ENCODE results near the gene ADGRL3.

The ADGRL3 gene

GRCh38 chr4:61992351-61992750 is 792.2 kb downstream of the ADGRL3 start:
- no peak for DNase-seq (ENCODE audit: low read depth in 2 of 2)

- no peak for DNase-seq (ENCODE audit: low read depth in 2 of 2)
Measured at GRCh38 chr4:61994036-61994435, 793.9 kb downstream of the ADGRL3 start.

GRCh38 chr4:61995717-61996340 is 795.7 kb downstream of the ADGRL3 start:
- no peak for DNase-seq (ENCODE audit: low read depth in 2 of 2)

GRCh38 chr4:61996943-61997342 is 796.8 kb downstream of the ADGRL3 start:
- DNase-seq (ENCODE audit: low read depth in 2 of 2): no peak

GRCh38 chr4:61997831-61998230 is 797.7 kb downstream of the ADGRL3 start:
- no peak for DNase-seq (ENCODE audit: low read depth in 2 of 2)

- no peak for DNase-seq (ENCODE audit: low read depth in 2 of 2)
Measured at GRCh38 chr4:62003695-62004094, 803.6 kb downstream of the ADGRL3 start.

GRCh38 chr4:62004881-62005280 is 804.8 kb downstream of the ADGRL3 start:
- DNase-seq (ENCODE audit: low read depth in 2 of 2): no peak

GRCh38 chr4:62006108-62006507 is 806.0 kb downstream of the ADGRL3 start:
- DNase-seq (ENCODE audit: low read depth in 2 of 2): no peak

GRCh38 chr4:62015043-62015739 is 815.1 kb downstream of the ADGRL3 start:
- DNase-seq (ENCODE audit: low read depth in 2 of 2): no peak

GRCh38 chr4:62018537-62018936 is 818.4 kb downstream of the ADGRL3 start:
- DNase-seq (ENCODE audit: low read depth in 2 of 2): no peak

GRCh38 chr4:62023633-62024032 is 823.5 kb downstream of the ADGRL3 start:
- DNase-seq (ENCODE audit: low read depth in 2 of 2): no peak

- DNase-seq (ENCODE audit: low read depth in 2 of 2): no peak
Measured at GRCh38 chr4:62028745-62029144, 828.6 kb downstream of the ADGRL3 start.

GRCh38 chr4:62030958-62031357 is 830.8 kb downstream of the ADGRL3 start:
- DNase-seq (ENCODE audit: low read depth in 2 of 2): no peak

GRCh38 chr4:62037571-62037970 is 837.4 kb downstream of the ADGRL3 start:
- DNase-seq (ENCODE audit: low read depth in 2 of 2): no peak

GRCh38 chr4:62051332-62051731 is 851.2 kb downstream of the ADGRL3 start:
- DNase-seq (ENCODE audit: low read depth in 2 of 2): no peak

- DNase-seq (ENCODE audit: low read depth in 2 of 2): no peak
Measured at GRCh38 chr4:62053974-62054373, 853.8 kb downstream of the ADGRL3 start.

GRCh38 chr4:62057031-62057430 is 856.9 kb downstream of the ADGRL3 start:
- no peak for DNase-seq (ENCODE audit: low read depth in 2 of 2)

GRCh38 chr4:62058571-62058970 is 858.4 kb downstream of the ADGRL3 start:
- no peak for DNase-seq (ENCODE audit: low read depth in 2 of 2)

- DNase-seq (ENCODE audit: low read depth in 2 of 2): no peak
Measured at GRCh38 chr4:62070291-62070852, 870.2 kb downstream of the ADGRL3 start.

- DNase-seq (ENCODE audit: low read depth in 2 of 2): no peak
Measured at GRCh38 chr4:62075089-62075488, 875.0 kb downstream of the ADGRL3 start.

- no peak for DNase-seq (ENCODE audit: low read depth in 2 of 2)
Measured at GRCh38 chr4:62075521-62075920, 875.4 kb downstream of the ADGRL3 start.

GRCh38 chr4:62077406-62077805 is 877.3 kb downstream of the ADGRL3 start:
- DNase-seq (ENCODE audit: low read depth in 2 of 2): no peak

- no peak for DNase-seq (ENCODE audit: low read depth in 2 of 2)
Measured at GRCh38 chr4:62080431-62080830, 880.3 kb downstream of the ADGRL3 start.

Measured in stimulated activated CD4-positive, alpha-beta T cell treated with anti-CD3 and anti-CD28 coated beads, Interleukin-12 subunit alpha, Interleukin-12 subunit beta, amount 100 ng/mL, for 24 hours (primary cell).